Measurements from ENCODE around the gene PDXK. TPM values are rescaled to one million over a fixed set of nuclear protein-coding genes. Genes with fewer than 3 reads are reported as not detected.

The PDXK gene
- total and polyA plus RNA-seq, 9 of the 15 experiments (the other 6 are each of a cell fraction or from before 2014, with no cell fraction given), result 5.6 to 162 (median 76.5) TPM

GRCh38 chr21:43728467-43729390 lies 9.8 kb downstream of the PDXK start (continued):
- peak; percentile 97 for TF ChIP-seq USF2 (CRISPR knock-in tag; IDR thresholded peaks at IDR 0.05)
- TF ChIP-seq ZNF174 (CRISPR knock-in tag; IDR thresholded peaks at IDR 0.05), result no peak
- TF ChIP-seq NKRF (IDR thresholded peaks at IDR 0.05; ENCODE audit: borderline replicate concordance), result peak; percentile 99
- peak; percentile 96 to 98 for TF ChIP-seq MAZ (CRISPR knock-in tag; conservative IDR thresholded peaks at IDR 0.05 in 1 of 2, IDR thresholded peaks at IDR 0.05 in 1 of 2)
- no peak for TF ChIP-seq CHD2 (IDR thresholded peaks at IDR 0.05; ENCODE audit: low read depth, low read length)
- TF ChIP-seq ARNT (IDR thresholded peaks at IDR 0.05), result peak; percentile 90 to 91
- TF ChIP-seq TSC22D4 (tag; IDR thresholded peaks at IDR 0.05), result no peak
- peak; percentile 85 for TF ChIP-seq REST (IDR thresholded peaks at IDR 0.05; ENCODE audit: borderline replicate concordance)
- TF ChIP-seq REST (CRISPR knock-in tag; IDR thresholded peaks at IDR 0.05; ENCODE audit: low read depth), result no peak
- TF ChIP-seq HDAC3 (IDR thresholded peaks at IDR 0.05; ENCODE audit: borderline replicate concordance, partially characterized antibody), result no peak
- TF ChIP-seq UBTF (IDR thresholded peaks at IDR 0.05; ENCODE audit: borderline replicate concordance in 1 of 2, low read depth in 2 of 2, low read length in 2 of 2), result peak; percentile 99
- 0 out of 2 replicates have a peak, but pooled peaks have one; percentile 1 for TF ChIP-seq ZNF41 (CRISPR knock-in tag; conservative IDR thresholded peaks at IDR 0.05)
- TF ChIP-seq DDX20 (tag; IDR thresholded peaks at IDR 0.05; ENCODE audit: low read depth), result no peak

Measured in K562 (cell line).